Peyer's patch (tissue), 4 donors: ENCODE measurements around the gene F3. TPM values are rescaled to one million over a fixed set of nuclear protein-coding genes. Genes with fewer than 3 reads are reported as not detected.

ENCODE experiments used
- DNase-seq, 3 donors: peaks; one replicate each; pipeline ENCODE4 v3.0.0-alpha.2; 2017 to 2019
- H3K27ac ChIP-seq, 4 donors: fragments of 200-600 bp; sonication (generic); one replicate each; pipeline ENCODE4 v1.5.1; 2016 to 2019
- H3K27me3 ChIP-seq, 2 donors: fragments of 200-600 bp; sonication (generic); one replicate each; pipeline ENCODE4 v1.5.1; 2019
- H3K36me3 ChIP-seq, 3 donors: fragments of 200-600 bp; sonication (generic); one replicate each; pipeline ENCODE4 v1.5.1; 2016 to 2019
- H3K4me1 ChIP-seq, 4 donors: fragments of 200-600 bp; sonication (generic); one replicate each; pipeline ENCODE4 v1.5.1; 2016 to 2019
- H3K4me3 ChIP-seq, 4 donors: fragments of 200-600 bp; sonication (generic); 1 replicate in 3 of 4; 2 replicates in 1 of 4; pipeline ENCODE4 v1.5.1; 2016 to 2019; ENCODE audit warnings: mild to moderate bottlenecking in 1 of 4
- H3K9me3 ChIP-seq, 4 donors: fragments of 200-600 bp; sonication (generic); one replicate each; pipeline ENCODE4 v1.5.1; 2016 to 2019; ENCODE audit warnings: mild to moderate bottlenecking in 1 of 4
- POLR2A ChIP-seq, 2 donors: fragments of 450-650 bp; IDR thresholded peaks; one replicate each; pipeline ENCODE4 v1.5.1; 2017; ENCODE audit warnings: antibody characterized with exemption in 2 of 2, mild to moderate bottlenecking in 2 of 2, moderate library complexity in 2 of 2
- total RNA-seq, 4 donors: library from RNA; depleted of rRNA; stranded (reverse); fragments of >200 nt; gene quantifications; one replicate each; pipeline ENCODE4 v1.1.0, GENCODE V29; 2016
- TF ChIP-seq, protein P1 (sequence below), 6 experiments: fragments of 450-650 bp in 4 of 6; fragments of 200-600 bp in 2 of 6; sonication (generic) in 1 of 6; IDR thresholded peaks; one replicate each; pipeline ENCODE4 v1.5.1; 2017 to 2019; ENCODE audit warnings: antibody characterized with exemption in 6 of 6, mild to moderate bottlenecking in 3 of 6, moderate library complexity in 1 of 6

F3 gene
- total RNA-seq, 4 donors from 2014 or later, result 76.9 to 445 (median 137) TPM

- no peak for DNase-seq
- H3K4me3 ChIP-seq, result no peak overlapping the region
- H3K36me3 ChIP-seq, result no peaks in the 10 kb centered on the region
- H3K27me3 ChIP-seq, result no peaks in the 10 kb centered on the region
- no peaks in the 10 kb centered on the region for H3K9me3 ChIP-seq
- peak overlapping the region in 1 of 4 donors; percentile 6 for H3K27ac ChIP-seq
- peaks cover 0 to 4% (median 0%) of the 10 kb centered on the region in 4 donors for H3K4me1 ChIP-seq
- TF ChIP-seq, protein P1, sequence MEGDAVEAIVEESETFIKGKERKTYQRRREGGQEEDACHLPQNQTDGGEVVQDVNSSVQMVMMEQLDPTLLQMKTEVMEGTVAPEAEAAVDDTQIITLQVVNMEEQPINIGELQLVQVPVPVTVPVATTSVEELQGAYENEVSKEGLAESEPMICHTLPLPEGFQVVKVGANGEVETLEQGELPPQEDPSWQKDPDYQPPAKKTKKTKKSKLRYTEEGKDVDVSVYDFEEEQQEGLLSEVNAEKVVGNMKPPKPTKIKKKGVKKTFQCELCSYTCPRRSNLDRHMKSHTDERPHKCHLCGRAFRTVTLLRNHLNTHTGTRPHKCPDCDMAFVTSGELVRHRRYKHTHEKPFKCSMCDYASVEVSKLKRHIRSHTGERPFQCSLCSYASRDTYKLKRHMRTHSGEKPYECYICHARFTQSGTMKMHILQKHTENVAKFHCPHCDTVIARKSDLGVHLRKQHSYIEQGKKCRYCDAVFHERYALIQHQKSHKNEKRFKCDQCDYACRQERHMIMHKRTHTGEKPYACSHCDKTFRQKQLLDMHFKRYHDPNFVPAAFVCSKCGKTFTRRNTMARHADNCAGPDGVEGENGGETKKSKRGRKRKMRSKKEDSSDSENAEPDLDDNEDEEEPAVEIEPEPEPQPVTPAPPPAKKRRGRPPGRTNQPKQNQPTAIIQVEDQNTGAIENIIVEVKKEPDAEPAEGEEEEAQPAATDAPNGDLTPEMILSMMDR (IDR thresholded peaks at IDR 0.05), result no peak
- TF ChIP-seq POLR2A (IDR thresholded peaks at IDR 0.05), result no peak
These were observed 13.0 kb upstream of the F3 start for GRCh38 chr1:94554580-94554979.

DNA sequence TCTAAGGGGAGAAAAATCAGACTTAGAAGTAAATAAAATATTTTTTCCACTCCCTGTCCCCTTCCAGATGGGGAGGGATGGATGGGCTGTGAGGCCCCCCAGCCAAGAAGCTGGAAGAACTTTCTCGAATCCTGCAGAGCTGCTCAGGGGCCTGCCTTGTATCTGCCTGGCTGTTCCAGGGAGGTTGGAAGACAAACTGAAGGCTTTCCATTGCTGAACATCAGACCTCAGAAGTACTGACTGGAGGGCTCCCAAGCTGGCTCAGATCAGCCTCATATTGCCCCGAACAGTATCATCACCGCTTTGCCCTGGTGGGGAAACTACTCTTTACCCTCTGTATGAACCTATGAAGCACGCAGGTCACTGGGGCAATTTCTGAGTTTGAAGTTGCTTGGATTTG lies 12.4 kb upstream of the F3 start:
- Histone ChIP-seq H3K4me1 (peaks cover 0 to 4% (median 0%) of the 10 kb centered on the region in 4 donors), H3K36me3 (no peaks in the 10 kb centered on the region), H3K9me3 (no peaks in the 10 kb centered on the region), H3K27me3 (no peaks in the 10 kb centered on the region), H3K4me3 (no peak overlapping the region), H3K27ac (peak overlapping the region in 1 of 4 donors; percentile 6)
- TF ChIP-seq, protein P1 (IDR thresholded peaks at IDR 0.05), result no peak
- no peak for TF ChIP-seq POLR2A (IDR thresholded peaks at IDR 0.05)
- no peak for DNase-seq

- no peak for TF ChIP-seq POLR2A (IDR thresholded peaks at IDR 0.05)
- TF ChIP-seq, protein P1 (IDR thresholded peaks at IDR 0.05), result no peak
- H3K27me3 ChIP-seq, result no peaks in the 10 kb centered on the region
- H3K27ac ChIP-seq, result peak overlapping the region in 1 of 4 donors; percentile 44
- H3K4me3 ChIP-seq, result no peak overlapping the region
- no peak for DNase-seq
- no peaks in the 10 kb centered on the region for H3K36me3 ChIP-seq
- H3K4me1 ChIP-seq, result peaks cover 0 to 4% (median 0%) of the 10 kb centered on the region in 4 donors
- H3K9me3 ChIP-seq, result no peaks in the 10 kb centered on the region
These were observed 11.8 kb upstream of the F3 start for GRCh38 chr1:94553323-94553730.

DNA sequence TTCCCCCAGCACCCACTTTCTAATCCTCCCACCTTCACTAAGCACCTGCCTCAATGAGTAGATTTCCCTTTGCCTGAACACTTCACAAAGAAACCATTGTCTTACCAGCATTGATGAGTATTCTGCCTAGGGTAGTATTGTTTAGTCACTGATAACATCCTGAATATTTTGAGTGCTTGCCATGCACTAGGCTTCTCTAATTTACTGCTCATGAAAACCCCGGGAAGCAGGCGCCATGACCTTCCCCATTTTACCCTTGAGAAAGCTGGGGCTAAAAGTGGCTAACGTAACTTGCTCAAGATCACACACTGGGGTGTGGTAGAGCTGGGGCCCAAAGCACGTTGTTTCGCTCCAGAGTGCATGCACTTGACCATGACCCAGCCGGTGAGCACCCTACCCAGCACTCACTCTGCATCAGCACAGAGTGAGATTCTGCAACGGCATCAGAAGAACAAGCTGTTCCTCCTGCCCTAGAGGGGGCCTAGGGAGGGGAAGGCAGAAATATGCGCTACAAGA lies 10.6 kb upstream of the F3 start:
- H3K9me3 ChIP-seq, result no peaks in the 10 kb centered on the region
- no peak for DNase-seq
- peaks cover 0 to 4% (median 0%) of the 10 kb centered on the region in 4 donors for H3K4me1 ChIP-seq
- TF ChIP-seq, protein P1 (IDR thresholded peaks at IDR 0.05), result no peak
- TF ChIP-seq POLR2A (IDR thresholded peaks at IDR 0.05), result no peak
- H3K27ac ChIP-seq, result peak overlapping the region in 2 of 4 donors; percentile 16 to 45
- no peak overlapping the region for H3K4me3 ChIP-seq
- H3K27me3 ChIP-seq, result no peaks in the 10 kb centered on the region
- H3K36me3 ChIP-seq, result no peaks in the 10 kb centered on the region

GRCh38 chr1:94551449-94551848 lies 9.9 kb upstream of the F3 start:
- no peaks in the 10 kb centered on the region for H3K36me3 ChIP-seq
- no peak for TF ChIP-seq POLR2A (IDR thresholded peaks at IDR 0.05)
- TF ChIP-seq, protein P1 (IDR thresholded peaks at IDR 0.05), result no peak
- H3K27ac ChIP-seq, result peak overlapping the region in 2 of 4 donors; percentile 16 to 45
- H3K4me3 ChIP-seq, result no peak overlapping the region
- no peak for DNase-seq
- H3K9me3 ChIP-seq, result no peaks in the 10 kb centered on the region
- no peaks in the 10 kb centered on the region for H3K27me3 ChIP-seq
- peaks cover 0 to 4% (median 0%) of the 10 kb centered on the region in 4 donors for H3K4me1 ChIP-seq
